ENCODE results near the gene ACTG1.

ACTG1 gene

GRCh38 chr17:81483085-81483861 is 29.3 kb downstream of the ACTG1 start:
- Histone ChIP-seq H3K36me3 (ENCODE audit: control insufficient read depth, insufficient read depth, low read length) (no peaks in the 10 kb centered on the region), H3K9me3 (ENCODE audit: control insufficient read depth, low read length) (no peaks in the 10 kb centered on the region), H3K4me3 (ENCODE audit: extremely low read depth, insufficient read depth, low read length, poor library complexity, severe bottlenecking) (no peak overlapping the region), H3K4me1 (ENCODE audit: control insufficient read depth, insufficient read depth, low read length, poor library complexity, severe bottlenecking) (peaks cover 6% of the 10 kb centered on the region), H3K27ac (ENCODE audit: low read depth, low read length, severe bottlenecking) (no peak overlapping the region)
- WGBS, 2 experiments (ENCODE audit: insufficient coverage in 2 of 2) = 42 to 45% methylated on average over 28 of the region's 29 CpGs

- Histone ChIP-seq H3K36me3 (ENCODE audit: control insufficient read depth, insufficient read depth, low read length) (no peaks in the 10 kb centered on the region), H3K9me3 (ENCODE audit: control insufficient read depth, low read length) (no peaks in the 10 kb centered on the region), H3K4me1 (ENCODE audit: control insufficient read depth, insufficient read depth, low read length, poor library complexity, severe bottlenecking) (peaks cover 3% of the 10 kb centered on the region), H3K27ac (ENCODE audit: low read depth, low read length, severe bottlenecking) (no peak overlapping the region), H3K4me3 (ENCODE audit: extremely low read depth, insufficient read depth, low read length, poor library complexity, severe bottlenecking) (no peak overlapping the region)
- 91 to 96% methylated on average over 10 to 11 of the region's 11 CpGs for WGBS, 2 experiments (ENCODE audit: insufficient coverage in 2 of 2)
Measured at GRCh38 chr17:81482673-81483072, 29.9 kb downstream of the ACTG1 start.

- WGBS, 2 experiments (ENCODE audit: insufficient coverage in 2 of 2) = 82 to 83% methylated on average over 12 to 16 of the region's 18 CpGs
- Histone ChIP-seq H3K27ac (ENCODE audit: low read depth, low read length, severe bottlenecking) (no peak overlapping the region), H3K36me3 (ENCODE audit: control insufficient read depth, insufficient read depth, low read length) (no peaks in the 10 kb centered on the region)
Measured at GRCh38 chr17:81481815-81482505, 30.6 kb downstream of the ACTG1 start.

GRCh38 chr17:81481073-81481799 is 31.4 kb downstream of the ACTG1 start:
- peak overlapping the region; percentile 14 for H3K4me3 ChIP-seq (ENCODE audit: extremely low read depth, insufficient read depth, low read length, poor library complexity, severe bottlenecking)
- H3K27ac ChIP-seq (ENCODE audit: low read depth, low read length, severe bottlenecking) = no peak overlapping the region
- H3K4me1 ChIP-seq (ENCODE audit: control insufficient read depth, insufficient read depth, low read length, poor library complexity, severe bottlenecking) = peaks cover 3% of the 10 kb centered on the region
- H3K9me3 ChIP-seq (ENCODE audit: control insufficient read depth, low read length) = no peaks in the 10 kb centered on the region
- H3K36me3 ChIP-seq (ENCODE audit: control insufficient read depth, insufficient read depth, low read length) = no peaks in the 10 kb centered on the region
- WGBS, 2 experiments (ENCODE audit: insufficient coverage in 2 of 2) = 29 to 43% methylated on average over 34 to 86 of the region's 94 CpGs

More at GRCh38 chr17:81481815-81482505, 30.6 kb downstream of the ACTG1 start:
- H3K4me3 ChIP-seq (ENCODE audit: extremely low read depth, insufficient read depth, low read length, poor library complexity, severe bottlenecking) = peak overlapping the region; percentile 14
- H3K4me1 ChIP-seq (ENCODE audit: control insufficient read depth, insufficient read depth, low read length, poor library complexity, severe bottlenecking) = peaks cover 3% of the 10 kb centered on the region
- no peaks in the 10 kb centered on the region for H3K9me3 ChIP-seq (ENCODE audit: control insufficient read depth, low read length)

- Histone ChIP-seq H3K27ac (ENCODE audit: low read depth, low read length, severe bottlenecking) (no peak overlapping the region), H3K4me3 (ENCODE audit: extremely low read depth, insufficient read depth, low read length, poor library complexity, severe bottlenecking) (no peak overlapping the region), H3K9me3 (ENCODE audit: control insufficient read depth, low read length) (no peaks in the 10 kb centered on the region), H3K36me3 (ENCODE audit: control insufficient read depth, insufficient read depth, low read length) (no peaks in the 10 kb centered on the region), H3K4me1 (ENCODE audit: control insufficient read depth, insufficient read depth, low read length, poor library complexity, severe bottlenecking) (peaks cover 3% of the 10 kb centered on the region)
- 77 to 80% methylated on average over 20 to 21 of the region's 21 CpGs for WGBS, 2 experiments (ENCODE audit: insufficient coverage in 2 of 2)
Measured at GRCh38 chr17:81480140-81481072, 32.2 kb downstream of the ACTG1 start.

GRCh38 chr17:81479175-81480071 is 33.2 kb downstream of the ACTG1 start:
- no peaks in the 10 kb centered on the region for H3K9me3 ChIP-seq (ENCODE audit: control insufficient read depth, low read length)
- no peak overlapping the region for H3K4me3 ChIP-seq (ENCODE audit: extremely low read depth, insufficient read depth, low read length, poor library complexity, severe bottlenecking)
- 77 to 80% methylated on average over 13 to 18 of the region's 20 CpGs for WGBS, 2 experiments (ENCODE audit: insufficient coverage in 2 of 2)
- no peak overlapping the region for H3K27ac ChIP-seq (ENCODE audit: low read depth, low read length, severe bottlenecking)
- H3K36me3 ChIP-seq (ENCODE audit: control insufficient read depth, insufficient read depth, low read length) = no peaks in the 10 kb centered on the region
- H3K4me1 ChIP-seq (ENCODE audit: control insufficient read depth, insufficient read depth, low read length, poor library complexity, severe bottlenecking) = peaks cover 3% of the 10 kb centered on the region

- WGBS, 2 experiments (ENCODE audit: insufficient coverage in 2 of 2) = 95 to 97% methylated on average over 17 to 20 of the region's 20 CpGs
- Histone ChIP-seq H3K9me3 (ENCODE audit: control insufficient read depth, low read length) (no peaks in the 10 kb centered on the region), H3K4me3 (ENCODE audit: extremely low read depth, insufficient read depth, low read length, poor library complexity, severe bottlenecking) (no peak overlapping the region), H3K27ac (ENCODE audit: low read depth, low read length, severe bottlenecking) (no peak overlapping the region), H3K36me3 (ENCODE audit: control insufficient read depth, insufficient read depth, low read length) (no peaks in the 10 kb centered on the region), H3K4me1 (ENCODE audit: control insufficient read depth, insufficient read depth, low read length, poor library complexity, severe bottlenecking) (peaks cover 3% of the 10 kb centered on the region)
Measured at GRCh38 chr17:81478119-81478518, 34.5 kb downstream of the ACTG1 start.

GRCh38 chr17:81477173-81477572 is 35.4 kb downstream of the ACTG1 start:
- no peaks in the 10 kb centered on the region for H3K9me3 ChIP-seq (ENCODE audit: control insufficient read depth, low read length)
- 79 to 100% methylated on average over 1 to 4 of the region's 7 CpGs for WGBS, 2 experiments (ENCODE audit: insufficient coverage in 2 of 2)
- no peaks in the 10 kb centered on the region for H3K36me3 ChIP-seq (ENCODE audit: control insufficient read depth, insufficient read depth, low read length)
- no peak overlapping the region for H3K27ac ChIP-seq (ENCODE audit: low read depth, low read length, severe bottlenecking)
- H3K4me1 ChIP-seq (ENCODE audit: control insufficient read depth, insufficient read depth, low read length, poor library complexity, severe bottlenecking) = no peaks in the 10 kb centered on the region
- no peak overlapping the region for H3K4me3 ChIP-seq (ENCODE audit: extremely low read depth, insufficient read depth, low read length, poor library complexity, severe bottlenecking)

GRCh38 chr17:81476635-81477034 is 36.0 kb downstream of the ACTG1 start:
- H3K4me1 ChIP-seq (ENCODE audit: control insufficient read depth, insufficient read depth, low read length, poor library complexity, severe bottlenecking) = no peaks in the 10 kb centered on the region
- H3K4me3 ChIP-seq (ENCODE audit: extremely low read depth, insufficient read depth, low read length, poor library complexity, severe bottlenecking) = no peak overlapping the region
- no peaks in the 10 kb centered on the region for H3K9me3 ChIP-seq (ENCODE audit: control insufficient read depth, low read length)
- H3K36me3 ChIP-seq (ENCODE audit: control insufficient read depth, insufficient read depth, low read length) = no peaks in the 10 kb centered on the region
- 86 to 93% methylated on average over 5 to 6 of the region's 6 CpGs for WGBS, 2 experiments (ENCODE audit: insufficient coverage in 2 of 2)
- H3K27ac ChIP-seq (ENCODE audit: low read depth, low read length, severe bottlenecking) = no peak overlapping the region

Data from mesodermal cell (in vitro differentiated cells).